GM19467 (cell line): Measurements from ENCODE around the gene PLPP1.

Experiments
- ATAC-seq: cut with Tn5 transposase; IDR thresholded peaks from one replicate; pipeline ENCODE4 v1.9.1; 2021; ENCODE audit warnings: mild to moderate bottlenecking, moderate library complexity; ENCODE audit not compliant: unreplicated experiment

Gene PLPP1

GRCh38 chr5:55534436-55535198, at the start of gene PLPP1:
TSS of gene PLPP1 (minus strand) at chr5:55534964. CDS start at chr5:55534629, 335 bp downstream.
- ATAC-seq = peak; percentile 65

GRCh38 chr5:55583578-55583977, 48.8 kb upstream of the PLPP1 start:
- no peak for ATAC-seq

GRCh38 chr5:55582256-55582655, 47.5 kb upstream of the PLPP1 start:
- ATAC-seq = no peak

- no peak for ATAC-seq
Measured at GRCh38 chr5:55580042-55580441, 45.3 kb upstream of the PLPP1 start.

GRCh38 chr5:55578771-55579170, 44.0 kb upstream of the PLPP1 start:
- no peak for ATAC-seq

GRCh38 chr5:55577353-55578060, 42.7 kb upstream of the PLPP1 start:
- no peak for ATAC-seq

- no peak for ATAC-seq
Measured at GRCh38 chr5:55576661-55577060, 41.9 kb upstream of the PLPP1 start.

- no peak for ATAC-seq
Measured at GRCh38 chr5:55575815-55576583, 41.2 kb upstream of the PLPP1 start.

GRCh38 chr5:55572600-55572999, 37.8 kb upstream of the PLPP1 start:
- no peak for ATAC-seq

- no peak for ATAC-seq
Measured at GRCh38 chr5:55572020-55572419, 37.3 kb upstream of the PLPP1 start.

GRCh38 chr5:55570570-55570969, 35.8 kb upstream of the PLPP1 start:
- no peak for ATAC-seq

GRCh38 chr5:55570026-55570425, 35.3 kb upstream of the PLPP1 start:
- no peak for ATAC-seq

- ATAC-seq = no peak
Measured at GRCh38 chr5:55569513-55569865, 34.7 kb upstream of the PLPP1 start.

GRCh38 chr5:55568654-55569512, 34.1 kb upstream of the PLPP1 start:
- ATAC-seq = no peak

- ATAC-seq = no peak
Measured at GRCh38 chr5:55564721-55565120, 30.0 kb upstream of the PLPP1 start.

- no peak for ATAC-seq
Measured at GRCh38 chr5:55558484-55558883, 23.7 kb upstream of the PLPP1 start.

GRCh38 chr5:55557123-55557522, 22.4 kb upstream of the PLPP1 start:
- no peak for ATAC-seq

GRCh38 chr5:55554585-55555202, 19.9 kb upstream of the PLPP1 start:
- ATAC-seq = no peak

GRCh38 chr5:55551904-55552303, 17.1 kb upstream of the PLPP1 start:
- ATAC-seq = no peak

- no peak for ATAC-seq
Measured at GRCh38 chr5:55551358-55551757, 16.6 kb upstream of the PLPP1 start.
